HG02885 (cell line): ENCODE results near the gene CERS6.
"Not testable (repeated sequence)": the region's sequence is repeated elsewhere in the genome, so short reads cannot be mapped to it uniquely, and the experiment has no call there.

Experiments
- ATAC-seq: cut with Tn5 transposase; IDR thresholded peaks from one replicate; pipeline ENCODE4 v1.9.1; 2021; ENCODE audit warnings: mild to moderate bottlenecking; ENCODE audit not compliant: unreplicated experiment, poor library complexity

CERS6 gene

GRCh38 chr2:168784993-168785392 is 328.9 kb downstream of the CERS6 start:
- ATAC-seq, result no peak

GRCh38 chr2:168787098-168787781 is 331.2 kb downstream of the CERS6 start:
- ATAC-seq, result no peak

- no peak for ATAC-seq
These were observed 331.8 kb downstream of the CERS6 start for GRCh38 chr2:168787782-168788376.

GRCh38 chr2:168789776-168790175 is 333.7 kb downstream of the CERS6 start:
- no peak for ATAC-seq

- ATAC-seq, result no peak
These were observed 334.3 kb downstream of the CERS6 start for GRCh38 chr2:168790226-168790902.

GRCh38 chr2:168791140-168791539 is 335.1 kb downstream of the CERS6 start:
- ATAC-seq, result not testable (repeated sequence)

- ATAC-seq, result no peak
These were observed 337.5 kb downstream of the CERS6 start for GRCh38 chr2:168793596-168793995.

GRCh38 chr2:168794968-168795367 is 338.9 kb downstream of the CERS6 start:
- no peak for ATAC-seq

- ATAC-seq, result no peak
These were observed 340.1 kb downstream of the CERS6 start for GRCh38 chr2:168796090-168796577.

- ATAC-seq, result no peak
These were observed 340.7 kb downstream of the CERS6 start for GRCh38 chr2:168796583-168797285.

GRCh38 chr2:168797286-168797655 is 341.2 kb downstream of the CERS6 start:
- ATAC-seq, result no peak

GRCh38 chr2:168798076-168798887 is 342.2 kb downstream of the CERS6 start:
- ATAC-seq, result no peak

GRCh38 chr2:168798888-168799410 is 342.9 kb downstream of the CERS6 start:
- no peak for ATAC-seq

- ATAC-seq, result no peak
These were observed 345.4 kb downstream of the CERS6 start for GRCh38 chr2:168801471-168801870.

GRCh38 chr2:168801961-168802858 is 346.1 kb downstream of the CERS6 start, which contains the start of gene NOSTRIN:
NOSTRIN (plus strand) TSS chr2:168802637; CDS start chr2:168802647, 10 bp downstream.
- no peak for ATAC-seq

- no peak for ATAC-seq
These were observed 347.0 kb downstream of the CERS6 start for GRCh38 chr2:168802859-168803725.

GRCh38 chr2:168804214-168804613 is 348.1 kb downstream of the CERS6 start:
- ATAC-seq, result no peak

- no peak for ATAC-seq
These were observed 349.5 kb downstream of the CERS6 start for GRCh38 chr2:168805615-168806014.
